HG03196 (cell line): Measurements from ENCODE around the gene PRKAG2.

Source experiments
- ATAC-seq: cut with Tn5 transposase; IDR thresholded peaks from one replicate; pipeline ENCODE4 v1.9.1; 2021; ENCODE audit not compliant: unreplicated experiment

The PRKAG2 gene

DNA sequence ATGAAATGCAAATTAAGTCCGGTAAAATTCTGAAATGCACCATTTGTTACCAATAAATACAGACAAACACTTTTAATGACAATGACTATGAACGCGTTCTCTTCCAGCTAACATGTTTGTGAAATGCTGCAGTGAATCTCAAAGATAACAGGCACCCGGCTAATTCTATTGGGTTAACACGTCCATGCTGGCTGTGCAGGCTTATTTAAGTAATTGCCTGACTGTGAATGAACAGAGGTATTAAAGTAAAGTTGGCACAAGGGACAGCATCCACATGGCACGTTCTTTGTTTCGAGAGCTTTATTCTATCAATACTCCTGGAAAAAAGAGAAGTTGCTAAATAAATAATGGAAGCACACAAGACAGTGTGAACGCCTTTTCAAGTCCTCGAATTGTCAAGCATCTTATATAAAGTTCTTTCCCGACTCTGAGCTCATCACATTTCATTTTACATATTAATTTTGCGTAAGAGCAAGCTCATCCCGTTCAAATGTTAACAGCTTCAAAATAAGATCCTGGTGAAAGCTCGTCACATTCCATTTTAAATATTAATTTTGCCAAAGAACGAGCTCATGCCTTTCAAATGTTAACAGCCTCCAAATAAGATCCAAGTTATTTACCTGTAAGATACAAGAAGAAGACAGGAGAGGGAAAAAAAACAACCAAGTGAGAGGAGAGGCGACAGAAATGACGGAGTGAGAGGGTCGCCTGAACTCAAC lies 245.9 kb downstream of the PRKAG2 start:
- no peak for ATAC-seq

DNA sequence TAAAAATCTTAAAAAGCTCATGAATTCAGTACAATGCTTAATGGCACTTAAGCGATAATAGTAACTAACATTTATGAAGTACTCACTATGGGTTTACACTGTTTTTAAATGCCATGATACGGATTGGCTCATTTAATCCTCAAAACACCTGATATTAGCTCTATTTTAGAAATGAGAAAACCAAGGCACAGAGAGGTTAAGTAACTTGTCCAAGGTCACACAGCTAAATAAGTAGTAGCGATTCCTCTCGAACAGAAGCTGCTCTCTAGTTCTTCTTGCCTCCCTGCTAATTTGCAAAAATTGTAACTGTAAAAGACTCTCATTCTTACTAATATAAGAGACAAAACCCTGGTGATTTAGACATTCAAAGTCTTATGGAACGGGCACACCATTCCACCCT lies 246.6 kb downstream of the PRKAG2 start:
- ATAC-seq, result no peak

DNA sequence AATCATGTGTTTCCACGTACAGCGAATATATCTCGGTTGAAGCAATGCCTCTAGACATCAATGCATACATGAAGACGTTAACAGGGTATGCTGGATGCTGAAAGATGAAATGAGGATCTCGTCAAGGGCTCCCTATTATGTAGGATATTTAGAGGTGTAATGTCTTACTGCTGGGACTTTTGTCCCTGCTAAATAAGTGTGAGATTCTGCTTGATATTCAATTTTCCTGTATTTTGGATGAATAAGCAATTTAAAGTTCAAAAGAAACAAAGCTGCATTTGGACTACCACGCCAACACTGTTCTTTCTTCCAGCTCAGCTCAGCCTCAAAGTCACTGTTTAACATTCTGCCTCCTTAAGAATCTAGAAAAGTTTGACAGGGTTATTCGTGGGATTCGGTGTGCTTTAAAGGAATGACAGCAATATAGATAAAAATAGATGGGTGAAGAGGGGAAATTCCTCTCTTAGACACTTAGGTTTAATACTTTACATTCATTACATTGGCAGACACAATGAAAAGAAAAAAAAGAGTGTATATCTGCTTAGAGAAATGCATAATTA lies 247.1 kb downstream of the PRKAG2 start:
- ATAC-seq, result no peak

DNA sequence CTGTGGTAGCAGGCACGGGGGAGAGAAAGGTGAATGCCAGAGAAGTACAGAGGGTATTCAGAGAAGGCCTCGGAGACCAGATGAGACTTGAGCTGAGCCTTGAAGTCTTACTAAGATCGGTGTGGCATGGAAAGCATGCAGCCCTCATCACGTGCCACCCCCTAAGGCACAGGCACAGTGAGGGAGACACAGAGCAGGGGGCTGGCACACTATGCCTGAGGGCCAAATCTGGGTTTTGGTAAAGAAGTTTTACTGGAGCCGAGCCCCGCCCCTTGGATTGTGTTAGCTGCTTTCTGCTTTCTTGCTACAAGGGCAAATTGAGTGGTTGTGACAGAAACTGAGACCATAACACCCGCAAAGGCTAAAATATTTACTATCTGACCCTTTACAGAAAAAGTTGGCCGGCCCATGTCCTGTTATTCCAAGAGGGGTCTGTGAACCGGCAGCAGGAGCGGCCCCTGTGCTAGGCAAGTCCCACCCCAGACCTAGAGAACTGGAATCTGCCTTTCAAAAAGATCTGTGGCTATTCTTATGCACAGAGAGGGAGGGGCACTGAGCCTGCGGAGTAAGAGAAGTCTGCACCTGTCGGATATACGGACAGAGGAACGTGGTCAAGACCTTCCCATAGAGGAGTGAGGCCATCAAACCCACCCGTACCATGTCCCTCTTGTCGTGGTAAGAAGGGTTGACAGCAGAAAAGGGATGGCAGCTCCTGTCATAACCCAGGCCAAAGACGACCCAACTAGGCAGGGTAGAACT lies 247.9 kb downstream of the PRKAG2 start:
- no peak for ATAC-seq

DNA sequence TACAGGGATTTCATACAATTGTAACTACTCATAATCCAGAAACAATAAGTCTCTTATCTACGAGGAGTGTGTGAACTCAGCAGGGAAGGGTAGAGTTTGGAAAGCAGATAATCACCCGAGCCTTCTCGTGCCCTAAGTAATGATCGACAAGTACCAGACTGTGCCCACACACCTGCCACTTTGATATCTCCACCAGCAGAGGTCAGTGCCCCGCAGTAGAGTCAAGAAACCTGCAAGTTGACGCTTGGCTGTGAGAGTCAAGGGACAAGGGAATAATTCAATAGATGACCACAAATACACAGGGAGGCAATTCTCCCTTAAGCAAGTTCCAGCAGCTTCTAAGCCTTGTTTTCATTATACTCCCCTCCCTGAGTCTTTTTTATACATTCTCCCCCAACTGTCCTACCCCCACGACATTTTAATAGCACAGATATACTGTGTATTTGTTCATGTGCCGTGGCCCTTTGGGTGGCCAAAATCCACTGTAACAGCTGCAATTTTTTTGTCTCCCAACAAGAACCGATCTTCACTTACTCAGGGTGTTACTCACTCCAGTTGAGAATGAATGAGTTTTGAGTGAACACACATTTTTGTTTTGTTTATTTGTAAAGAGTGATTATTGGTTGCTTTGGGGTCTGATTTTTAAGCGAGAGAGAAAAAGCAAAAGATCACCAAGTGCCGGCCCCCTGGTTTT lies 250.3 kb downstream of the PRKAG2 start:
- no peak for ATAC-seq

DNA sequence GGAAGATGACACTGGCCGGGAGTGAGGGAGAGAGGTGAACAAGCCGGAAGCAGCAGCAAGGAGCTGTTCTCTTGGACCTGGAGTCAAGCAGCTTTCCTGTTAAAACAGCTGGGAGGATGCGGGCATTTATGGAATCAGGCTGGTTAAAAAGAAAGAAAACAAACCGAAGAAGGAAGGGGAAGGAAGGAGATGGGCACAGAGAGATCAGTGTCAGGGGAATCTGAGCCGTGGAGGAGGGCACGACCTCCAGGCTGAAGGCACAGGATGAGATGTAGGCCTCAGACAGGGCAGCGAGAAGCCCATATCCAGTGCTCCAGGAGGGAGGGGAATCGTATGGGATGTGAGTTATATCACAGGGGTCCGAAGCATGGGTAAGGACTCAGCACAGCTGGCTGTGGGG lies 251.3 kb downstream of the PRKAG2 start:
- ATAC-seq, result no peak

DNA sequence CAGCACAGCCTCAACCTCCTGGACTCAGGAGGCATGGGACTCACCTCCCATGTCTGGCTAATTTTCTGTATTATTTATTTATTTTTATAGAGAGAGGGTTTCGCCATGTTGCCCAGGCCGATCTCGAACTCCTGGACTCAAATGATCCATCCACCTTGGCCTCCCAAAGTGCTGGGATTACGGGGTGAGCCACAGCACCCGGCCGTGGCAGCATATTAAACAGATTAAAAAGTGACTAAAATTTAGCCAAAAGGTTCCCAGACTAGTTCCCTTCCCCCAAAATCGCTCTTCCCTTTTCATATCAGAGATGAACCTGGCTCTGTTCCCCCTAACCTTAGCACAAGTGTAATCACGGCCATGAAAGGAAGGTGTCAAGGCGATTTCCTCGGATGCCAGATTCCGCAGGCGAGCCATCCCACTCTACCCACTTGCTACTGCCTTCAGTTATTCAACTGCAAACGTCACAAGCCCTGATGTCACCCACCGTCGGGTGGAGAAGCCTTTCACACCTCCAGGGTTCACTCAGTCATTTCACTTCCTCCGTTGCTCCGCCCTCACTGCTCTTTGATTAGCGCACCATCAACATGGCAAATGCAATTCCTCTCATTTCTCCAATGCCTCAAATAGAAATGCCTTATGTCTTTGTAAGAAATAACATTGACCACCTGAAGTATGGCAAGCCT lies 252.5 kb downstream of the PRKAG2 start:
- ATAC-seq, result no peak

DNA sequence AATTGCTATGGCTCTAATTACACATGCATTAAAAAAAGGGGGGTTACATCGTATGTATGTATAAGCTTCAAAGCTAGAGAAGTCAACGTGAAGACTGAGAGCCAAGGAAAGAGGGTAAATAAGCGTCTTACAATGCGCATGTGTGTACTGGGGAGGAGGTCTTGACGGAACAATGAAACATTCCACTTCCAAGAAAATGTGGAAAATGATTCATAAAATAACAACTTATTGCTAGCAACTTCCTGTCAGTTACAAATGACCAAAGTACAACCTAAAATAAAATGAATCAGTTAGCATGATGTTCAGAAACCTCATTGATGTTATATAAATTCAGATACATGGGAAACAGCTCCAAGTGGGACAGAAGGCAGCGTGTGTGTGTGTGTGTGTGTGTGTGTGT lies 253.1 kb downstream of the PRKAG2 start:
- no peak for ATAC-seq

DNA sequence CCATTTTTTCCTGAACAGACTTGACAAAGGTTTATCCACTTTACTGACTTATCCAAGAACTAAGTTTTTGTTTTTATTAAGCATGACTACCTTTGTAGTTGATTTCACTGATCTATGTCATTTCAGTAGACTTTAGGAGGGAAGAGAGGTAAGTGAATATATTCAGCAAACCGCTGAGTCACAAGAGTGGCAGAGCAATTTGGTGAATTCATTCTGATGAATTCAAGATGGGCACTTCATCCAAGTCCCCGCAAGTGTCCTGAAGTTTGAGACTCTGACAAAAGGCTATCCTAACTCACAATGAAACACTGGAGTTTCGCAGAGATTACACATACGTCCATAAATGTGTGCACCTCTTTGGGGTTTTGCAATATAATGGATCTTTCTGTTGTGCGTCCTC lies 255.0 kb downstream of the PRKAG2 start:
- ATAC-seq, result no peak

DNA sequence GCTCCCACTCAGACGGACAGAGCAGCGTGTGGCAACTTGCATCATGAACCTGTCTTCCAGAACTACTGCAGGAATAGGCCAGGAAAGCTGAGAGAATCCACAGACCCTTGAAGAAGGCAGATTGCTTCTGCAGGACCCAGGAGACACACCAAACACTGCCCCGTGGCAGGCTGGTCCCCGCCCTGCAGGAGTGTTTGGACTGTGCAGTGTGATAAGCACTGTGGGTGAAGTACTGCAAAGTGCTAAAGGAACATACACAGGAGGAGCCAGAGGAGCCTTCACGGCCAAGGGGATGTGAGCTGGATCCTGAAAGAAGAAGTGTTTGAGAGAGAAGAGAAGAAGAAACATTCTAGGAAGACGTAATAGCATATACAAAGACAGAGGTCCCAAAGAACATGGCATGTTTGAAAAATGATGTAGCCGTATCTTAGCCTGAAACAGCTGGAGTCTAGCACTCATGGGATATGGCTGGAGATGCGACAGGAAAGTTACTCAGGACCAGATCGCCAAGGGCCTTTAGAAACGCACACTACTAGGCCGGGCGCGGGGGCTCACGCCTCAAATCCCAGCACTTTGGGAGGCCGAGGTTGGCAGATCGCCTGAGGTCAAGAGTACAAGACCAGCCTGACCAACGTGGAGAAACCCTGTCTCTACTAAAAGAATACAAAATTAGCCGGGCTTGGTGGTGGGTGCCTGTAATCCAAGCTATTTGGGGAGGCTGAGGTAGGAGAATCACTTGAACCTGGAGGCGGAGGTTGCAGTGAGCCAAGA lies 260.3 kb downstream of the PRKAG2 start:
- no peak for ATAC-seq

DNA sequence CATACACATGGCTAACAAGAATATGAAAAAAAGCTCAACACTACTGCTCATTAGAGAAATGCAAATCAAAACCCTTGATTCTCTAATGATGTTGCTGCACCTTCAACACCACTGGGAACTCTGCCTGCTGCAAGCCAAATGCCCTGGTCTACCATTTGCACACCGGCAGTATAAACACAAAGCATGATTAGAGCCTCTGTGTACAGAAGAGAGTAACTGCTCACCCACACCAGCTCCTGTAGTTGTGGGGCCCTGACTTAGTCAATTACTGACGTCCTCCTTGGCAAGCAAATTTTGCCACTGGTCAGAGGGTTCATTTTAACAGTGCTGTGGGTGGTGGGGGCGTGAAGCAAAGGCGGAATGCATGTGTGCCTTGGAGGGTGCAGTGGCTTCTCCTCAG lies 261.1 kb downstream of the PRKAG2 start:
- ATAC-seq, result no peak

DNA sequence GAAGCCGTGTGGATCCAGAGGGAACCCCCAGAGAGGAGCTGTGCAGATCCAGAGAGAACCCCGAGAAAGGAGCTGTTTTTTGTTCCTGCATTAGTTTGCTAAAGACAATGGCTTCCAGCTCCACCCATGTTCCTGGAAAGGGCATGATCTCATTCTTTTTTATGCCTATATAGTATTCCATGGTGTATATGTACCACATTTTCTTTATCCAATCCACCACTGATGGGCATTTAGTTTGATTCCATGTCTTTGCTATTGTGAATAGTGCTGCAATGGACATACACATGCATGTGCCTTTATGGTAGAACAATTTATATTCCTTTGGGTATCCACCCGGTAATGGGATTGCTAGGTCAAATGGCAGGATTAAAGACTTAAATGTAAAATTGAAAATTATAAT lies 261.9 kb downstream of the PRKAG2 start:
- no peak for ATAC-seq

DNA sequence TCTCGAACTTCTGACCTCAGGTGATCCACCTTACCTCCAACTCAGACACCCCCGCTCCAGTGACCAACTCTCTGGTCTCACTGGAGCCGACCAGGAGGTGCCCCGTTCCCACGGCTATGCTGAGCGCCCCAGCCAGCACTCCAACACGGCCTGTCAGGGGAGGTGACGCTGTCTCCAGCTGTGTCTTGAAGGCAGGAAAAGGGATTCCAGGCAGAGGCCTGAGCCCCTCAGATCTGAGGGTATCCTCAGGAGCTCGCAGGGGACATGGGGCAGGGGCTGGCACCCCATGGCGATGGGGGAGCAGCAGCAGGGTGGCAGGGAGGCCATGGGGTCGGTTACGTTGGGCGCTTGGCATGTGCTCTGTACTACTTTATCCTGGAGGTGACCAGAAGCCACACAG lies 262.9 kb downstream of the PRKAG2 start:
- ATAC-seq, result no peak

DNA sequence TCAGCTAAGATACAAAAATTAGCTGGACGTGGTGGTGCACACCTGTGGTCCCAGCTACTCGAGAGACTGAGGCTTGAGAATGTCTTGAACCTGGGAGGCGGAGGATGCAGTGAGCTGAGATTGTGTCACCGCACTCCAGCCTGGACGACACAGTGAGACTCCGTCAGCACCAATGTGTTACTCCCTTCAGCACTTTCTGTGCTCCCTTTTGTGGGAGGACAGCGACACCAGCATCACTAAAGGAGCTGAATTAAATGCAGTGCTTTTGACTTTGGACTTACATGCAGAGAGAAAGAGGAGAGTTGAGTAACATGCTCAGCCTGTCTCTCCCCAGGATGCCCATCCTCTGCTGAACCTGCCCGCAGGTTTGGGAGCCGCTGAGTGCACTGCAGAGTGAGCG lies 265.0 kb downstream of the PRKAG2 start:
- ATAC-seq, result no peak

DNA sequence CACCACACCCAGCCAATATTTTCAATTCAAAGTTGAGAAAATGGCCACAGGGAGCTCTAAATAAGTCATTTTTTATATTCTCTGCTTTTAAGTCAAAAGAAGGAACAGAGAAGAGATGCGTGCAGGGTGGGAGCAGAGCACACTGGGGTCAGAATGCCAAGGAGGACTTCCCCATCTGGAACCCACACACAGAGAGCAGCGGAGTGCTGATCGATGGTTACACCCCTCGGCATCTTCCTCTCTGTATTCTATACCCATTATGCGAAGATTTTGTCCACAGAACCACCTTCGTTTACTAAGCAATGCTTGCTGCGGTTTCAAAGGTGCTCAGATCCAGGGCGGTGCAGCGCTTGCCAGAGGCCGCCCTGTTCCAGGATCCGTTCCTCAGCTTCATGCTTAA lies 265.9 kb downstream of the PRKAG2 start:
- no peak for ATAC-seq

DNA sequence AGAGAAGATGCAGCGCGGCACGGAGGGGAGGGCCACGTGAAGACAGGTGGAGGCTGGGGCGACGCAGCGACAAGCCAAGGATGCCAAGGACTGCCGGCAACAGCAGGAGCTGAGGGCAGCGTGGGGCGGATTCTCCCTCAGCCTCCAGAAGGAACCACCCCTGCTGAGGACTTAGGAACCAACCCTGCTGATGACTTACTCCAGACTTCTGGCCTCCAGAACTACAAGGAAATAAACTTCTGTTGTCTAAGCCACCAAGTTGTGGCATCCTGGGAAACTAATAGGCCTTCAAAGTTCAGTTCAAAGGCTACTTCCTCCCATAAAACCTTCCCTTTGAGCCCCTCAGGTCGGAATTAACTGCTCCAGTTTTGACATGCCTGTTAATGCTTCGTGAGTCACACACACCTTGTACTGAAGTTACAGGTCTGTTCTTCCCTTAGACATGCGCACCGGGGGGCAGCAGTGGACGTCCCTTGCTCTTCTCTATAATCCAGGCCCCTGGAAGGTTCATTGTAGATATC lies 268.8 kb downstream of the PRKAG2 start:
- no peak for ATAC-seq

DNA sequence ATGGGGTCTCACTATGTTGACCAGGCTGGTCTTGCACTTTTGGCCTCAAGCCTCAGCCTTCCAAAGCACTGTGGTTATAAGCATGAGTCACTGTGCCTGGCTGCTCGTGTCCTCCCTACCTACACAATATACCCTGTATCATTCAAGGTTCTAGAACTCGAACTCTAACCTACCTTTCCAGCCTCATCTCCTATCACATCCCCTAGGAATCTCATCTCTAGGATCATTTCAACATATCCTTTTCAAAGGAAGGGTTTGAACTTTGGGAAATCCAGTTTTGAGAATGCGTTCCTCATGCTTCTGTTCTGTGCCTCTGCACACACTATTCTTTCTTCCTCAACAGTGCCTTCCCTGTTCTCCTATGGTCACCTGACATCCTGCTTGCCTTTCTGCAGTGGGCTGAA lies 269.4 kb downstream of the PRKAG2 start:
- no peak for ATAC-seq

DNA sequence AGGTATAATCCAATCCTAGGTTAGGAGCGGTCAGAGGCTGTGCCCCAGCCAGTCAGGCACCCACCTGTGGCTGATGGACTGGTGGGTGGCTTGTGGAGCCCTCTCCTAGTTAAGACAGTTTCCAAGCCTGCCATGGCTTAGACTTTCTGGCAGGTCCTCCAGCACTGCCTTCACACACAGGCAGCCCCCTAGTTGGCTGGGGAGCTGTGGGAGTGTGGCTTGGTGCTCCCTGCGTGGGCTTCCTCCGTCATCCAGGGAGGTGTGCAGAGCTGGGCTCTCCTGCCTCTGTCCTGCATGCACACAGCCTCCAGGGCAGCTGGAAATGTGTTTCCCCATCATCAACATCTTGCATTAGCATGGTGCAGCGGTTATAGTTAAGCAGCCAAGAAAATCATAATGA lies 273.0 kb downstream of the PRKAG2 start:
- ATAC-seq, result no peak

DNA sequence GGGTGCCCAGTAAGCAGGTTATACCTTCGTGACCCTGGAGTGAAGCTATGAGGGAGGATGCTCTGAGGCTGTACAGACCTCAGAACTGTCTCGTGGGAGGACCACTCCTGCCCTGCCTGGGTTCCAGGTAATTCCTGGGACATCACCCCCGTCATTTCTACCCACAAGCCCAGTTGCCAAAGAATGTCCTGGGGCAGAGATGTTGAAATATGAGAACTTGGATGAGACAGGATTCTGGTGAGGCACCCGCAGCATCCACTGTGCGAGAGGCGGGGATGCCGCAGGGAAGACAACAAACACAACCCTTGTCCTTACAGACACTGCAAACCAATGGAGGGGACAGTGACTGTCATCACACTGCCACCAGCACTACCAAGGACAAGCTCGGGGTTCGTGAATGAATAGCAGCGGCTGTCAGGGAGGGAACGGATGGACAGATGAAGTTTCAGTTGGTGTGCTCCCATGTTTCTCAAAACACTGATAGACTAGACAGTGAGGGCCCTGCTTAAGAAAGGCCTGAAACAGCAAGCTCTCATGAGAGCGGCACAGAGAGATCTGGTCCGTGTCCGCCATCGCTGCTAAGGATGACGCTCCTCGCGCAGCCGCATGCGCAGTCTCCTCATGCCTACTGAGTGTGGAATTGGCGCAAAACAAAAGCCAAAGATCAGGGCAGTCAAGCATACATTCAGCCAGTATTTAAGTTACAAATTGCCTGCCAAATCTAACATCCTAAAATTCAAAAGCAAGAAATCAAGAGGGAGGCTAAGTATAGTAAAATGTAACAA lies 275.2 kb downstream of the PRKAG2 start:
- ATAC-seq, result no peak
